ENCODE data around the gene PAXX. TPM values are rescaled to one million over a fixed set of nuclear protein-coding genes. Genes with fewer than 3 reads are reported as not detected.

Gene PAXX
- total RNA-seq, 1 donor from 2014 or later = 84.9 TPM

DNA sequence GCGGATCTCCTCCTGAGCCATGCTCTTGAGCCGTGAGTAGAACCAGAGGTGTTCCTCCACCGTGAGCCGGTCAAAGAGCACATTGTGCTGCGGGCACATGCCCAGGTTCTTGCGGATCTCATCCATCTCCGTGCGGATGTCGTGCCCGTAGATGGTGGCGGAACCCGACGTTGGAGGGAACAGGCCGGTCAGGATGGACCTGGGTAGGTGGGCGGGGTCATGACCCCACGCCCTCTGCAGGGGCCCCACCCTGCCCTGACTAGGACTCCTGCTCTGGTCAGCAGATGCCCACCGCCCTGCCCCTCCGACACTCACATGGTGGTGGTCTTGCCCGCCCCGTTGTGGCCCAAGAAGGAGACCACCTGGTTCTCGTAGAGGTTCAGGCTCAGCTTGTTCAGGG lies 23.8 kb downstream of the PAXX start:
- no peak overlapping the region for H3K27ac Mint-ChIP-seq (ENCODE audit: unreplicated experiment)
- no peaks in the 10 kb centered on the region for H3K36me3 Mint-ChIP-seq (ENCODE audit: low read depth)
- no peak overlapping the region for H3K4me3 Mint-ChIP-seq
- H3K9me3 Mint-ChIP-seq = no peaks in the 10 kb centered on the region
- no peak for DNase-seq (ENCODE audit: low read depth, low spot score)
- H3K4me1 Mint-ChIP-seq = no peaks in the 10 kb centered on the region
- TF ChIP-seq, protein P1, sequence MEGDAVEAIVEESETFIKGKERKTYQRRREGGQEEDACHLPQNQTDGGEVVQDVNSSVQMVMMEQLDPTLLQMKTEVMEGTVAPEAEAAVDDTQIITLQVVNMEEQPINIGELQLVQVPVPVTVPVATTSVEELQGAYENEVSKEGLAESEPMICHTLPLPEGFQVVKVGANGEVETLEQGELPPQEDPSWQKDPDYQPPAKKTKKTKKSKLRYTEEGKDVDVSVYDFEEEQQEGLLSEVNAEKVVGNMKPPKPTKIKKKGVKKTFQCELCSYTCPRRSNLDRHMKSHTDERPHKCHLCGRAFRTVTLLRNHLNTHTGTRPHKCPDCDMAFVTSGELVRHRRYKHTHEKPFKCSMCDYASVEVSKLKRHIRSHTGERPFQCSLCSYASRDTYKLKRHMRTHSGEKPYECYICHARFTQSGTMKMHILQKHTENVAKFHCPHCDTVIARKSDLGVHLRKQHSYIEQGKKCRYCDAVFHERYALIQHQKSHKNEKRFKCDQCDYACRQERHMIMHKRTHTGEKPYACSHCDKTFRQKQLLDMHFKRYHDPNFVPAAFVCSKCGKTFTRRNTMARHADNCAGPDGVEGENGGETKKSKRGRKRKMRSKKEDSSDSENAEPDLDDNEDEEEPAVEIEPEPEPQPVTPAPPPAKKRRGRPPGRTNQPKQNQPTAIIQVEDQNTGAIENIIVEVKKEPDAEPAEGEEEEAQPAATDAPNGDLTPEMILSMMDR (conservative IDR thresholded peaks at IDR 0.05) = no peak
- no peaks in the 10 kb centered on the region for H3K27me3 Mint-ChIP-seq (ENCODE audit: low read depth)

DNA sequence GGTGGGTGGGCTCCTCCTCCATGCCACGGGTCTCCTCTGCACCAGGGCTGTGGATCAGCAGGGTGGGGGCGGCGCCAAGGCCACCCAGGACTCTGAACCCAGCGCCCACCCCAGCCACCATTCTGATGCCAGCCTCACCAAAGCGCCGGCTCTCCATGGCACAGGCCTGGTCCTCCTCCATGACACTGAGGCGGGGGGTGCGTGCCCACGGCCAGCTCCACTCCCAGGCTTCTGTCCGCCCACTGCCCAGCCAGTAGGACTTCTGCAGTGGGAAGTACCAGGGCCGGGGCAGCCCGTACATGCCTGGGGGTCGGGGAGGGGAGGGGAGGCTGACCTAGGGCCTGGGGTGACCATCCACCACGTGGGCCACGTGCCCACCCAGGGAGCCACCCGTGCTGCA lies 24.2 kb downstream of the PAXX start:
- no peaks in the 10 kb centered on the region for H3K36me3 Mint-ChIP-seq (ENCODE audit: low read depth)
- DNase-seq (ENCODE audit: low read depth, low spot score) = no peak
- TF ChIP-seq, protein P1 (conservative IDR thresholded peaks at IDR 0.05) = no peak

DNA sequence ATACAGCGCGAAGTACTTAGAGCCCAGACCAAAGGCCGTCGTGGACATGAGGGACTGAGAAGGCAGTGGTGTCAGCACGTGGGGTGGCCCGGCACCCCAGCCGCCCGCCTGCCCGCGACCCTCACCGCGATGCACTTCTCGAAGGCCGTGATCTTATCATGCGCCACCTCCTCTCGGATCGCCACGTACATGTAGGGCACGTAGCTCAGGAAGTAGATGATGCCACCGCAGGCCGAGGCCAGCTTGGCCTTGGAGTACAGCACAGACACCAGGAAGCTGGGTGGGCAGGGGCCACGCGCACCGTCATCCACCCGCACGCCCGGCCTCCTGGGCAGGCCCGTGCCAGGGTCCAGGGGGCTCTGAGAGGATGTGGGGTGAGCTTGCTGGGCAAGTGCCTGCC lies 24.8 kb downstream of the PAXX start:
- Mint-ChIP-seq H3K27me3 (ENCODE audit: low read depth) (no peaks in the 10 kb centered on the region), H3K36me3 (ENCODE audit: low read depth) (no peaks in the 10 kb centered on the region), H3K4me1 (no peaks in the 10 kb centered on the region), H3K9me3 (no peaks in the 10 kb centered on the region), H3K4me3 (no peak overlapping the region), H3K27ac (ENCODE audit: unreplicated experiment) (no peak overlapping the region)
- TF ChIP-seq, protein P1 (conservative IDR thresholded peaks at IDR 0.05) = no peak
- no peak for DNase-seq (ENCODE audit: low read depth, low spot score)

More for the DNA sequence above, 24.2 kb downstream of the PAXX start:
- H3K27ac Mint-ChIP-seq (ENCODE audit: unreplicated experiment) = no peak overlapping the region
- H3K4me3 Mint-ChIP-seq = no peak overlapping the region
- H3K27me3 Mint-ChIP-seq (ENCODE audit: low read depth) = no peaks in the 10 kb centered on the region
- no peaks in the 10 kb centered on the region for H3K4me1 Mint-ChIP-seq
- no peaks in the 10 kb centered on the region for H3K9me3 Mint-ChIP-seq

DNA sequence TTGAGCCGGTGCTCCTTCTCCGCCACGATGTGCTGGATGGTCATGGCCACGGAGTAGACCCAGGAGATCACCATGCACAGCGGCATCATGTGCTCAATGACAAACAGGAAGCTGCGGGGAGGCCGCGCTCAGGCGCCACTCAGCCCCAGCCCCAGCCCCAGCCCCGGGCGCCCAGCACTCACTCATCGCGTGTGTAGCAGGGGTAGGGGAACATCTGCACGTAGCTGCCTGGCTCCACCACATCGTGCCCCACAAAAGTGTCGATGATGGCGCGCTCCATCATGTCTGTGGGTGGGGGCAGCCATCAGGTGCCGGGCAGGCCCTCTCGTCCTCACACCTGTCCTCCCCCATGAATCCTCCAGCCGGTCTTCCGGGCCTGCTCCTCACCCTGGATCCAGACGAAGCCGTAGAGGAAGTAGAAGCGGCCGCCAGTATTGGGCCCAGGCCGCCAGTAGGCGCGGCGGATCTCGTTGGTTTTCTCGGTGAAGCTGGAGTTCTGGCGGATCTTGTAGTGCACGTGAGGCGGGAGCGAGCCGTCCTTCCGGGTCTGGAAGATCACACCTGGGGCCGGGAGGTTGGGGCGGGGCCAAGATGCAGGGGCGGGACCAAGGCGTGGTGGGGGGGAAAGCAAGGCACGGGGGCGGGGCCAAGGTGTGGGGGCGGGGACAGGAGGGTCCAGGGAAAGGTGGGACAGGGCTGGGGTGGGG lies 25.7 kb downstream of the PAXX start:
- Mint-ChIP-seq H3K27me3 (ENCODE audit: low read depth) (no peaks in the 10 kb centered on the region), H3K27ac (ENCODE audit: unreplicated experiment) (no peak overlapping the region), H3K36me3 (ENCODE audit: low read depth) (no peaks in the 10 kb centered on the region), H3K9me3 (no peaks in the 10 kb centered on the region), H3K4me3 (no peak overlapping the region), H3K4me1 (peaks cover under 1% of the 10 kb centered on the region)
- no peak for DNase-seq (ENCODE audit: low read depth, low spot score)
- TF ChIP-seq, protein P1 (conservative IDR thresholded peaks at IDR 0.05) = no peak

DNA sequence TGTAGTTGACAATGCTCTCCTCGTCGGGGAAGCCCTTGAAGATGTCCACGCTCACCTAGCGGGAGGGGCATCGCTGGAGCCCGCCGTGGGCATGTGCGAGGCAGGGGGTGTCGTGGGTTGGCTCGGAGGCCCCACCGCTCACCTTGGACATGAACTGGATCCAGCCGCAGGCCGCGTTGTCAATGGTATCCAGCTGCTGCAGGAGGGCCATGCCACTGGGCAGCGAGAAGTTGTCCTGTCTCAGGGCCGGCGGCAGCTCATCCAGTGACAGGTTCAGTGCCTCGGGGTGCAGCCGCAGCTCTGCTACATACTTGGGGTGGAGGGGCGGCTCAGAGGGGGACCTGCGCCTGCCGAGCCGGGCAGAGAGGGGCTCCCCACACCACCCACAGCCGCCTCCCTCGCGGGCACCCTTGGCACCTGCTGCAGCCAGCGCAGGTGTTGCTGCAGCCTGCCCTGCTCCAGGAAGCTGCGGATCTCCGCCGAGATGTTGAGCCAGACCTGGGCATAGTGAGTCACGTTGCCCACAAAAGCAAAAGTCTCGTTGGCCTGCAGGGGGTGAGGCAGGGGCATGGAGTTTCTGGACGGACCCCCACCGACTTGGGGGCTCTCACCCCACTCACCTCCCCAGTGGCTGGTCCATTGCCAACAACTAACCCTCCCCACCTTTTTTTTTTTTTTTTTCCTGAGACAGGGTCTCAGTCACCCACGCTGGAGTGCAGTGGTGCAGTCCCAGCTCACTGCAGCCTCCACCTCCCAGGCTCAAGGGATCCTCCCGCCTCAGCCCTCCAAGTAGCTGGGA lies 26.7 kb downstream of the PAXX start:
- Mint-ChIP-seq H3K9me3 (no peaks in the 10 kb centered on the region), H3K27ac (ENCODE audit: unreplicated experiment) (no peak overlapping the region), H3K4me3 (no peak overlapping the region), H3K4me1 (peaks cover 5% of the 10 kb centered on the region), H3K36me3 (ENCODE audit: low read depth) (no peaks in the 10 kb centered on the region), H3K27me3 (ENCODE audit: low read depth) (no peaks in the 10 kb centered on the region)
- no peak for DNase-seq (ENCODE audit: low read depth, low spot score)
- TF ChIP-seq, protein P1 (conservative IDR thresholded peaks at IDR 0.05) = no peak

All from neural crest cell (in vitro differentiated cells).